Hindlimb muscle (tissue), 1 donor: Measurements from ENCODE around the gene SERPINB7. TPM values are rescaled to one million over a fixed set of nuclear protein-coding genes. Genes with fewer than 3 reads are reported as not detected.

Experiments used
- DNase-seq: peaks from one replicate; pipeline ENCODE4 v3.0.0-alpha.2; 2013
- polyA plus RNA-seq: library from polyadenylated mRNA; unstranded; fragments of 120-200 nt; gene quantifications from one replicate; pipeline ENCODE4 v1.2.1, GENCODE V29; 2013; ENCODE audit not compliant: insufficient read length

Gene SERPINB7
- polyA plus RNA-seq, 1 donor: 0.35 TPM

DNA sequence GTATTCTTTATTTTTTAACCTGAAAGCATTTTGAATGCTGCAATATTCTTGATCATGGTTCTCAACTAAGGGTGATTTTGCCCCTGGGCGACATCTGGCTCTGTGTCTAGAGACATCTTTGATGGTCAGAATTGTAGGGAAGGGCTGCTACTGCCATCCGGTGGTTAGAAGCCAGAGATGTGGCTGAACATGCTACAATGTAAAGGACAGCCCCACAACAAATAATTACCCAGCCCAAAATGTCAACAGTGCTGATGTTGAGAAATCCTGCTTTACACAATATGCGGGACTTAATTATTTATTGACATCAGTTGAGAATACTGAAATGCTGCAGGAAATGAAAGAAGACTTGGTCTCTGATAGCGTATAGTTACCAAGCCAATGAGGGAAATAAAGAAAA is 74.8 kb downstream of the SERPINB7 start:
- DNase-seq: no peak

DNA sequence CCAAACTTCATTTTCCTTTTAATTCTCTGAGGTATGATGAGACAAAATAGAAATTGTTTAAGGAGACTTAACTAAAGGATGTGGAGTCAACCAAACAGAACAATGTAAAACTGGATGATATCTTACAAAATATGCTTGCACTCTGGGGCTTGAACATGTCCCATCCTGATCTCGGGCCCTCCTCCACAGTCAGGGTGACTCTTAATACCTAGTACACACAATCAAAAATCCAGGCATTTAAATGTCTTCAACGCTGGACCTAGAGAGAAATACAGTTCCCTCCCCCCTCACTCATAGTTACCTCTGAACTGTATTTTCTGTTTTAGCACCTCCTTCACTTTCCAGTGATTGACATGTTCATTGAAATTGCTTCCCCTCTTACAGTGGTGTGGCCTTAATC is 75.4 kb downstream of the SERPINB7 start:
- no peak for DNase-seq

Other genes starting within 250 kb of the SERPINB7 start
- 1.3 TPM for gene SERPINB12, start 233.0 kb upstream of the SERPINB7 start, polyA plus RNA-seq
- gene SERPINB13, start 188.1 kb upstream of the SERPINB7 start, polyA plus RNA-seq: 0.43 TPM
- gene SERPINB4, start 131.2 kb upstream of the SERPINB7 start, polyA plus RNA-seq: 0.35 TPM
- gene SERPINB3, start 113.5 kb upstream of the SERPINB7 start, polyA plus RNA-seq: not detected
- not detected for gene SERPINB11, start 72.5 kb upstream of the SERPINB7 start, polyA plus RNA-seq
- 0.85 TPM for gene SERPINB2, start 112.3 kb downstream of the SERPINB7 start, polyA plus RNA-seq
- 0.15 TPM for gene SERPINB10, start 132.5 kb downstream of the SERPINB7 start, polyA plus RNA-seq
- gene HMSD, start 173.9 kb downstream of the SERPINB7 start, polyA plus RNA-seq: not detected
- gene SERPINB8, start 194.7 kb downstream of the SERPINB7 start, polyA plus RNA-seq: 2.1 TPM